HL-60/S4 treated with retinoic acid at 250 ng/mL for 4 days and 3 days (cell line): Measurements from ENCODE around the gene NLRP8.
"Not testable (repeated sequence)": the region's sequence is repeated elsewhere in the genome, so short reads cannot be mapped to it uniquely, and the experiment has no call there.

Experiments used
- in situ Hi-C: fragments of 300-500 bp; cut with MboI; formaldehyde crosslinking; loops from 2 replicates; pipeline ENCODE4 v1.7.0; 2022; ENCODE audit warnings: low sequenced_read_pairs

The NLRP8 gene

DNA sequence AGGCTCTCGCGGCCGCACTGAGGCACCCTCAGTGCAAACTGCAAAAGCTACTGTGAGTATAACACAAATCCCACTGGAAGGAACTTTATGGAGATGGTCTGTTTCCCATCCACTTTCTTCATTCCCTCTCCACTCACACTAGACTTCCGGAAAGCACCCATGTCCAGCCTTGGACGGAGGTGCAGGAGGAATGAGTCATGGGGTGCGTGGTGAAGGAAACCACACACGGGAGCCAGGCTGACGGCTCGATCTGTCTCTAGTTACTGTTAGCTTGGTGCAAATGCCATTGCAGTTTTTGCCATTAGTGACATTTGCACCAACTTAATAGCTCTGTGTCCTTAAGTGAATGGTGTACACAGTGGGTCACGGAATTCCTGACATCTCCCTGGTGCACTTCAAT is 14.6 kb downstream of the NLRP8 start:
- in situ Hi-C loops: no loop called here

DNA sequence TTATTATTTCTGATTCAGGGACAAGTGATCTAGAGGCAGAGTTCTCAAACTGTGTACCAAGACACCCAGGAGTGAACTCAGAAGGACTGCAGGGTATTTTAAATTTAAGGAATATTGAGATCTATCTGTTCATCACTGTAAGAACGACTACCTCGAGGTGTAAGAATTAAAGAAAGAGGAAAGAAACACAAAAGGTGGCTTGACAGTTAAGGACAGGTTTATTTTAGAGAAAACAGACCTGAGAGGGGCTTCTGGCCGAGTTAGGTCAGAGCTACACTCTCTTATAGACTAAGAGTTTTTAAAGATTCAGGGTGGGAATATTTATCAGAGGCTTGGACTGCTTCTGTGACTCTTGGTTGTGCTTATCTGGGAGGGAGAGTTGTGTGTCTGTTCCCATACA is 26.4 kb downstream of the NLRP8 start:
- in situ Hi-C loops: no loop called here

DNA sequence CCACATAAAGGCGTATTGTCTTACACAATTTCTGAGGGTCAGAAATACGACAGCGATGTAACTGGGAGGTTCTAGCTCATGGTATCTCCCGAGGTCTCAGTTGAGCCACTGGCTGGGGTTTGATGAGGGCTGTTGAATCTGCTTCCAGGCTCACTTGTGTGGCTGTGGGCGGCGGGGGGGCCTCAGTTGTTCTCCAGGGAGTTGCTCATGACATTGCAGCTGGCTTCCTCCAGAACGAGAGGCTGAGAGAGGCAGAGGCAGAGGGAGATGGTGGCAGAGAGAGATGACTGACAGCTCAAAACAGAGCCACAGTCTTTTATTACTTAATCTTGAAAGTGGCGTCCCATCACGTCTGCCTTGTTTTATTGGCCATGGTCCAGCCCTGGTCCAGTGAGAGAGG is 32.8 kb downstream of the NLRP8 start:
- in situ Hi-C loops: no loop called here

DNA sequence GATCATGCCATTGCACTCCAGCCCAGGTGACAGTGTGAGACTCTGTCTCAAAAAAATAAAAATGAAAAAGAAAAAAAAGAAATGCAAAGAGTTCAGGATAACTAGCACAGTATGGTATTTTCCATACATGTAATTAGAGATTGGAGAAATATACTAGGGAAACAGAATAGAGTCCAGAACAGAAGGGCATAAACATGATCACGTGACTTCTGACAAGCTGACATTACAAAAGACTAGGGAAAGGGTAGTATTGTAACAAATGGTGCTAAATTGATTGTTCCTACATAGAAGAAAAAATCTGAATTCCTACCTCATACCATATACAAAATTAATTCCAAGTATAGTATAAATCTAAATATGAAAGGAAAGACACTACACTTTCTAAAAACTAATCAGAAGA is 37.6 kb downstream of the NLRP8 start:
- in situ Hi-C loops: no loop called here

DNA sequence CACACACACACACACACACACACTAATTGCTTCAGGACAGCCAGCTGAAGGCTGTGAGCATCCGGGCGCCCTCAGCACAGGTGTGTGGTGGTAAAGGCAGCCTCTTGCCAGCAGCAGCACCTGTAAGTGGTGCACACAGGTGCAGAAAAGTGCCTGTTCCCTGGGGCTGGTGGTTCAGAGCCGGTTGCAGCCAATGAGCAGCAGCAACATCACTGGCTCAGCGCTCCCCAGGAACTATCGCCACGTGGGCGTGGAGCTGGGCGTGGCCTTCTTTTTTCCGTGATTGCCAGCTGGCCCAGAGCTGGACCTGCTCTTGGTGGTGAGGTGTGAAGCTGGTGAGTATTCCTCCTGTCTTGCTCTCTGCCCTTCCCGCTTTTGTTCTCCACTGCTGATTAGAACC is 38.9 kb downstream of the NLRP8 start, which contains the start of gene NLRP5:
TSS of gene NLRP5 (plus strand) at position 289 of the 400 bp plus-strand sequence.
- in situ Hi-C loops: no loop called here

DNA sequence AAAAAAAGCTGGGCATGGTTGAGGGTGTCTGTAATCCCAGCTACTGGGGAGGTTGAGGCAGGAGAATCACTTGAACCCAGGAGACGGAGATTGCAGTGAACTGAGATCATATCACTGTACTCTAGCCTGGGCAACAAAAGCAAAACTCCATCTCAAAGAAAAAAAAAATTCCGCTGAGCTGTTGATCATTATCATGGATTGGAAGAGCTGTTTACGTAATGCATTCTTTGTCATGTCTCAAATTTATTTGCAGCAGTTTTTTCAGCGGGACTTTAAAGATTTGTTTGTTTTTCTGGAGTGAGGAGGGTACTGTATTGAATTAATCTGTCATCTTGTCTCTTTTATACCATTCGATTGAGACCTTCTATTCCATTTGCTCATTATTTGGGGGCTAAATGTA is 43.2 kb downstream of the NLRP8 start:
- in situ Hi-C loops: no loop called here

DNA sequence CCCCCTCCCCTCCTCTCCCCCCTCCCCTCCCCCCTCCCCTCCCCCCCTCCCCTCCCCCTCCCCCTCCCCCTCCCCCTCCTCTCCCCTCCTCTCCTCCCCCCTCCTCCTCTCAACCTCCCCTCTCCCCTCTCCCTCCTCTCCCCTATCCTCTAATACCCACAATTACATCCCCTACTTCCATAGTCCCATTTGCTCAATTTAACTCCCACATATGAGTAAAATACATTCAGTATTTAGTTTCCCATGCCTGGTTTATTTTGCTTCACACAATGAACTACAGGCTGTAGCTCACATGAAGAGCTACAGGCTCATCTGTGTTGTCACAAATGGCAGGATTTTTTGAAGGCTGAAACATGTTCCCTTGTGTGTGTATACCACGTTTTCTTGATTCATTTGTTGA is 45.9 kb downstream of the NLRP8 start:
- in situ Hi-C loops: no loop called here

DNA sequence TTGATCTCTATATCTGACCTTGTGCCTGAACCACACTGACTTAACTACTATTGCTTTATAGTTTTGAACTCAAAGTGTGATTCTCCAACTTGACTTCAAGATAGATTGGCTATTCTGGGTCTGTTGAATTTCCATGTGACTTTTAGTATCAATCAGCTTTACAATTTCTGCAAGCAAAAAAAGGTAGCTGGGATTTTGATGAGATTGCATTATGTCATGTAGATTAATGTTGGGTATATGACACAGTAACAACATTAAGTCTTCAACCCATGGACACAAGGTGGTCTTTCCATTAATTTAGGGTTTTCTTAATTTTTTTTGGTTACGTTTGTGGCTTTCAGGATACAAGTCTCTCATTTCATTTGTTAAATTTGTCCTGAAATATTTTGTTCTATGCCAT is 67.1 kb downstream of the NLRP8 start:
- in situ Hi-C loops: no loop called here

DNA sequence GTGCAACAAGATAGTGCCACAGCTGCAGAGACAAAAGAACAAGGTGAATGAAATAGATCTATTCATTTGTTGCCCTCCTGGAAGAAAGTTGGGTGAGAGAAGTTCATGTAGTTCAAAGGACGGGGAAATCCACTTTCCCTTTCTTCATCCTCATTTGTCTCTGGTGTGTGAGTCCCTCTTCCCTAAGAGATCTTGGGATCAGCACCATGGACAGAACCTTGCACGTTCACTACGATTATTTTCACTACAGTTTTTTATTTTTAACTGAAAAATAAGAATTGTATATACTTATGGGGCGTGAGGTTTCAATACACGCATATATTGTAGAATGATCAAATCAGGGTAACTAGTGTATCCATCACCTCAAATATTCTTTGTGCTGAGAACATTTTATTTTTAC is 68.1 kb downstream of the NLRP8 start:
- in situ Hi-C loops: no loop called here

DNA sequence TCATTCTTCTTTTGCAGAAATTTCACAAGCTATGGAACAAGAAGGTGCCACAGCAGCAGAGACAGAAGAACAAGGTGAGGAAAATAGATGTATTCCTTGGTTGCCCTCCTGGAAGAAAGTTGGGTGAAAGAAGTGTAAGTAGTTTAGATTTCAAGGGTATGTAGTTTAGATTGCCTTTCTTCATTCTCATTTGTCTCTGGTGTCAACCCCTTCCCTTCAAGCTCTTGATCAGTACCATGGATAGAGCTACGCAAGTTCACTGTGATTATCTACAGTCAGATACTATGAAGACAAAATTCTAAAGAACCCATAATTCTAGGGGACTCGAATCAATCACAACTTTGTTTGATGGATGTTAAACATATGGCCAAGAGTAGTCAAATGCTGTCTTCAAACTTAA is 71.7 kb downstream of the NLRP8 start:
- in situ Hi-C loops: not testable (repeated sequence)

DNA sequence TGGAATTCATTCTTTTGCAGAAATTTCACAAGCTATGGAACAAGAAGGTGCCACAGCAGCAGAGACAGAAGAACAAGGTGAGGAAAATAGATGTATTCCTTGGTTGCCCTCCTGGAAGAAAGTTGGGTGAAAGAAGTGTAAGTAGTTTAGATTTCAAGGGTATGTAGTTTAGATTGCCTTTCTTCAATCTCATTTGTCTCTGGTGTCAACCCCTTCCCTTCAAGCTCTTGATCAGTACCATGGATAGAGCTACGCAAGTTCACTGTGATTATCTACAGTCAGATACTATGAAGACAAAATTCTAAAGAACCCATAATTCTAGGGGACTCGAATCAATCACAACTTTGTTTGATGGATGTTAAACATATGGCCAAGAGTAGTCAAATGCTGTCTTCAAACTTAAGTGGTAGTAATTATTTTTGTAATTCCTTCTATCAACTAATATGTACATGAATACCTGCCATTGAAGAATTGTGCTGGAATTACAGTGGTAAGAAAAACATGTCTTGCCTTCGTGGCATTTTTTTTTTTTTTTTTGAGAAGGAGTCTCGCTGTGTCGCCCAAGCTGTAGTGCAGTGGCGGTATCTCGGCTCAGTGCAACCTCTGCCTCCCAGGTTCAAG is 72.8 kb downstream of the NLRP8 start:
- in situ Hi-C loops: not testable (repeated sequence)

DNA sequence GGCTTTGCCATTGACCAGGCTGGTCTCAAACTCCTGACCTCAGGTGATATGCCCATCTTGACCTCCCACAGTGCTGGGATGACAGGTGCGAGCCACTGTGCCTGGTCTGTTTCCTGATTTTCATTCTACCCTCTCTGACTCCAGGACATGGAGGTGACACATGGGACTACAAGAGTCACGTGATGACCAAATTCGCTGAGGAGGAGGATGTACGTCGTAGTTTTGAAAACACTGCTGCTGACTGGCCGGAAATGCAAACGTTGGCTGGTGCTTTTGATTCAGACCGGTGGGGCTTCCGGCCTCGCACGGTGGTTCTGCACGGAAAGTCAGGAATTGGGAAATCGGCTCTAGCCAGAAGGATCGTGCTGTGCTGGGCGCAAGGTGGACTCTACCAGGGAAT is 79.1 kb downstream of the NLRP8 start:
- in situ Hi-C loops: no loop called here
